SH-SY5Y (cell line): ENCODE measurements around the gene PIGBOS1.

Source experiments
- GATA2 ChIP-seq: IDR thresholded peaks from 2 replicates; pipeline ENCODE4 v1.6.1; 2011; ENCODE audit warnings: mild to moderate bottlenecking, low read depth, low read length
- GATA3 ChIP-seq: IDR thresholded peaks from 2 replicates; pipeline ENCODE4 v1.6.1; 2011; ENCODE audit warnings: low read depth, mild to moderate bottlenecking, low read length, moderate library complexity

PIGBOS1 gene, protein sequence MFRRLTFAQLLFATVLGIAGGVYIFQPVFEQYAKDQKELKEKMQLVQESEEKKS

GRCh38 chr15:55318588-55319494, at the start of gene PIGBOS1, which contains the start of gene PIGB:
PIGBOS1 (minus strand) TSS chr15:55319123; CDS start chr15:55317792, 1,331 bp downstream.
PIGB (plus strand) TSS chr15:55319222; CDS start chr15:55319251, 29 bp downstream.
- TF ChIP-seq GATA3 = no peak
- TF ChIP-seq GATA2 = no peak

GRCh38 chr15:55366981-55367380, 48.1 kb upstream of the PIGBOS1 start:
- TF ChIP-seq GATA2 (no peak), GATA3 (no peak)

DNA sequence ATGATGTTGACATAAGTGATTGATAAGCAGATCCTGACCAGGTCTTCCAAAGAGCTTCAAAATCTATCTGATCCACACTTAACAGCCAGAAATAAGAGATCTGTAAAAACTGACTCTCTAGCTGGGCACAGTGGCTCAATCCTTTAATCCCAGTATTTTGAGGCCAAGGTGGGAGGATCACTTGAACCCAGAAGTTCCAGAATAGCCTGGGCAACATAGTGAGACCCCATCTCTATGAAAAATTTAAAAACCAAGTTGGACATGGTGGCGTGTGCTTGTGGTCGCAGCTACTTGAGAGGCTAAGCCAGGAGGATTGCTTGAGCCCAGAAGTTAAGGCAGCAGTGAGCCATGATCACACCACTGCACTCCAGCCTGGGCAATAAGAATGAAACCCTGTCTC, 43.7 kb upstream of the PIGBOS1 start:
- TF ChIP-seq GATA2 (no peak), GATA3 (no peak)

GRCh38 chr15:55361048-55361447, 42.1 kb upstream of the PIGBOS1 start:
- TF ChIP-seq GATA3 = no peak
- no peak for TF ChIP-seq GATA2

DNA sequence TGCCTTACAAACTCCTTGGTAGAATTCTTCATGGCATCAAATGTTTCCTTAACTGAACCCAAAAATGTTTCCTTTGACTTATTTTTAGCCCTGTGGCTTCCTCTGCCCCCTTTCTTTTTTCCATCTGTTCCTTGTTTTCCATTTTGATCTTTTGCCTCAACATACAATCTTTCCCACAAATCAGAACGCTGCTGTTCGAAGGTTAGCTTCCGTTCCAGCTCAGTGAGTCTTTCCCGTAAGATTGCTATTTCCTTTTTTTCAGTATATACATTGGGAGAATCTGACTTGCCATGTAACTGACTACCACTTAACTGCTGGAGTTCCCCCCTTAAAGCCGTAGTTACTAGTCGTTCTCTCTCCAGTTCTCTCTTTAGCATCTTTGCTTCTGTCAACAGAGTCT, 41.3 kb upstream of the PIGBOS1 start:
- TF ChIP-seq GATA2 (no peak), GATA3 (no peak)

- TF ChIP-seq GATA2 (no peak), GATA3 (no peak)
Measured at GRCh38 chr15:55358471-55358870, 39.5 kb upstream of the PIGBOS1 start.

- no peak for TF ChIP-seq GATA3
- no peak for TF ChIP-seq GATA2
Measured at GRCh38 chr15:55357774-55358173, 38.9 kb upstream of the PIGBOS1 start.

DNA sequence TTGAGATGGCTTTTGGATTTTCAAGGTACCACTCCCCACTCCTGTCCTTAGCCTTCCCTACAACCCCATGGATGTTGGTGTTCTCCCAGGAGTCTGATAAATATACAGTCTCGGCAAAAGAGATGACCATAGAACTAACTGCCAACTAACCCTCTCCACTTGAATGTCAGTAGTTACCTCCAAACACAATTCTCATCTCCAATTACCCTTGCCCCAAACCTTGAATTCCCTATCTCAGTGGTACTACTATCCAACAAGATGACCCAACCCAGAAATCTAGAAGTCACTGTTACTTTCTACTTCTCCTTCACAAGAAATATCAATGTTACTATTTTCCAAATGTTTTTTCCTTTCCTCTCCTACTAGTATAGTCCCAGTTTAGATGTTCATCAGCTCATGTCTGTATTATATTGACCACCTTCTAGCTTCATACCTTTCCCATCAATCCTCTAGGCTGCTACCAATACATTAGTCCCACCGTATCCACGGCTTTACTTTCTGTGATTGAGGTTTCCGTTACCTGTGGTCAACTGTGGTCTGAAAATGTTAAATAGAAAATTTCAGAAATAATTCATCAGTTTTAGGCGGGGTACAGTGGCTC, 38.2 kb upstream of the PIGBOS1 start:
- TF ChIP-seq GATA2 = no peak
- no peak for TF ChIP-seq GATA3

DNA sequence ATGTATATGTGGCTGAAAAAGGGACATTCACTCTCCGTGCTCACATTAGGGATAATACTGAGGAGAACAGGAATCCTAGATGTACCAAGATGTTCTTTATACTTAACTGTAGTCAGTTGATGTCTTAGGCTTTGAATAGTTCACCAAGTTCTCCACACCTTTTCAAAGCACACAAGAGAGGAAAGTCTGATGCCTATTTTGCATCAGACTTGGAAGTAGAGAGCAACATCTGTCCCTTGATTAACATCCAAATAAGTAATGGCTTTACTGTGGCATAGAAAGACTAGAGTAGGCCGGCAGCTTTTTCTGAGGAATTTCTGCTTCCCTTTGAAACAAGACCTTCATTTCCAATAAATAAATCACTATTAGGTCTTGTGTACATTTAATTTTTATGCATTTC, 34.1 kb upstream of the PIGBOS1 start:
- TF ChIP-seq GATA2 (no peak), GATA3 (no peak)

DNA sequence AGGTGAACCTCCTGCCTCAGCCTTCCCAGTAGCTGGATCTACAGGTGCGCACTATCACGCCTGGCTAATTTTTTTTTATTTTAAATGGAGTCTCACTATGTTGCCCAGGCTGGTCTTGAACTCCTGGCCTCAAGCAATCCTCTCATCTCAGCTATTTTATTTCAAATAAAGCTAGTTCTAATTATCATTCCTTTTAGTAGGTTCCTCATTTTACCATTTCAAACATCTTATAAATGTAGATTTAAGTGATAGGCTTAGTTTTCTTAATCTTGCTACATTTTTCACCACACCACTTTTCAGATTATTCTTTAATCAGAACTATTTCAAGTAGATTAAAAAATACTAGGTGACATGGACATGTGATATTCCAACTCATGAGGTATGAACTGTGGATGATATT, 30.4 kb upstream of the PIGBOS1 start:
- TF ChIP-seq GATA2 (no peak), GATA3 (no peak)

GRCh38 chr15:55348281-55348778, 29.4 kb upstream of the PIGBOS1 start:
- TF ChIP-seq GATA2 (no peak), GATA3 (no peak)

DNA sequence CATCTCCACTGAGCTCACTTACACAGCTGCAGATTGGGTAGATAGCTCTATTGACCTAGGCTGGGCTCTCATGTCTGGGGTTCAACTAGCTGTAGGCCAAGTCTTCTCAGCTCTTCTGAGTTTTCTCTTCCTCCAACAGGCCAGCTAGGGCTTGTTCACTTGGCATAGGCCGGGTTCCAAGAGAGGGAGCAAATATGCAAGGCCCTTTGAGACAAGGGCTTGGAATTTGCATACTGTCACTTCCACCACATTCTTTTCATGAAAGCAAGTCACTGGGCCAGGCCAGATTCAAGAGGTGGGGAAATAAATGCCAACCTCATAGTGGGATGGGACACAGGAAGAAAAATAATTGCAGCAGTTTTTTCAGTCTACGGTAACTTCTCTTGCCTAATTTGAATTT, 25.3 kb upstream of the PIGBOS1 start:
- no peak for TF ChIP-seq GATA2

- TF ChIP-seq GATA2 (no peak; the same call in 1 of the 2 replicates), GATA3 (no peak)
Measured at GRCh38 chr15:55343168-55343567, 24.2 kb upstream of the PIGBOS1 start.

DNA sequence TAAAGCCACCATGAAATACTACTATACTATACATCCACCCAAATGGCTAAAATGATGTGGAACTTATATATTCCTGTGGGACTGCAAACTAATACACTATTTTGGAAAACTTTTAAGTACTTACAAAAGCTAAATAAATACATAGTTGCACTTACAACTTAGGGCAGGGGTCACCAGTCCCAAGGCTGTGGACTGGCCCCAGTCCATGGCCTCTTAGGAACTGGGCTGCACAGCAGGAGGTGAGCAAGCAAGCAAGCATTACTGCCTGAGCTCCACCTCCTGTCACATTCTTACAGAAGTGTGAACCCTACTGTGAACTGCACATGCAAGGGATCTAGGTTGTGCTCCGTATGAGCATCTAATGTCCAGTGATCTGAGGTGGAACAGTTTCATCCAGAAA, 18.2 kb upstream of the PIGBOS1 start:
- TF ChIP-seq GATA3 (no peak), GATA2 (no peak)

DNA sequence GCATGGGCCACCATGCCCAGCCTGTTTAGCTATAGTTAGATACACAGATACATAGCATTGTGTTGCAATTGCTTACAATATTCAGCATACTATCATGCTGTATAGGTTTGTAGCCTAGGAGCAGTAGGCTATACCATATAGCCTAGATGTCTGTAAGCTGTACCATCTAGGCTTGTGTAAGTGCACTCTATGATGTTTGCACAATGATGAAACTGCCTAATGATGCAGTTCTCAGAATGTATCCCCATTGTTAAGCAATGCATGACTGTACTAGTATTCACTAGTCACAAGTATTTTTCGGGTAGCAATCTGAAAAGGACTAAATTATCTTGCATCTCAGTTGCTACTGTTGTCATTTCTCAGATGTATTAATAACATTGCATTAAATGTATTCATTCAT, 16.1 kb upstream of the PIGBOS1 start:
- TF ChIP-seq GATA3 (no peak), GATA2 (no peak)

- TF ChIP-seq GATA2 (no peak), GATA3 (no peak)
Measured at GRCh38 chr15:55334371-55334770, 15.4 kb upstream of the PIGBOS1 start.
